HepG2 (cell line): Measurements from ENCODE around the gene LECT2. TPM values are rescaled to one million over a fixed set of nuclear protein-coding genes. Genes with fewer than 3 reads are reported as not detected.

Source experiments
- ETS1 ChIP-seq: sonication (generic); formaldehyde crosslinking; IDR thresholded peaks from 2 replicates; pipeline ENCODE4 v1.4.0; 2020; ENCODE audit warnings: missing genetic modification reagents
- MTF2 ChIP-seq: sonication (generic); formaldehyde crosslinking; IDR thresholded peaks from 2 replicates; pipeline ENCODE4 v1.5.0; 2020; ENCODE audit warnings: missing genetic modification reagents, borderline replicate concordance
- NFIC ChIP-seq: IDR thresholded peaks from 2 replicates; pipeline ENCODE4 v1.6.1; 2012; ENCODE audit warnings: mild to moderate bottlenecking, low read length, inconsistent platforms
- PHF20 ChIP-seq: sonication (generic); formaldehyde crosslinking; IDR thresholded peaks from 2 replicates; pipeline ENCODE4 v1.5.0; 2020; ENCODE audit warnings: mild to moderate bottlenecking, missing genetic modification reagents
- RARG ChIP-seq: sonication (generic); formaldehyde crosslinking; IDR thresholded peaks from 2 replicates; pipeline ENCODE4 v1.4.0; 2020; ENCODE audit warnings: low read depth, mild to moderate bottlenecking, missing genetic modification reagents
- SMAD1 ChIP-seq: sonication (generic); formaldehyde crosslinking; IDR thresholded peaks from 2 replicates; pipeline ENCODE4 v1.4.0; 2020; ENCODE audit warnings: missing genetic modification reagents, low read depth, mild to moderate bottlenecking, borderline replicate concordance
- ZBTB4 ChIP-seq: sonication (generic); formaldehyde crosslinking; IDR thresholded peaks from 2 replicates; pipeline ENCODE4 v1.4.0; 2020; ENCODE audit warnings: missing genetic modification reagents, mild to moderate bottlenecking, borderline replicate concordance
- ZNF766 ChIP-seq: sonication (generic); formaldehyde crosslinking; IDR thresholded peaks from 2 replicates; pipeline ENCODE4 v1.5.0; 2020; ENCODE audit warnings: missing genetic modification reagents, borderline replicate concordance
- ZNF883 ChIP-seq: sonication (generic); formaldehyde crosslinking; IDR thresholded peaks from 2 replicates; pipeline ENCODE4 v1.5.1; 2020; ENCODE audit warnings: mild to moderate bottlenecking, missing genetic modification reagents; ENCODE audit errors: not compliant biosample characterization
- polyA plus RNA-seq, 8 experiments: library from polyadenylated mRNA; depleted of rRNA in 3 of 8; stranded (reverse) in 7 of 8; unstranded in 1 of 8; fragments of >200 nt; fragmentation: Illumina TruSeq in 4 of 8; extraction: Trizol in 4 of 8; gene quantifications; 2 replicates each; pipeline versions ENCODE4 v1.2.1 to v1.2.3, GENCODE V29; 2011 to 2016; ENCODE audit warnings: low read depth in 4 of 8, missing spikeins in 1 of 8, mixed read lengths in 1 of 8; ENCODE audit not compliant: insufficient read depth in 1 of 8
- total RNA-seq, 5 experiments: library from RNA; depleted of rRNA; stranded (reverse); fragments of >200 nt; fragmentation: Illumina TruSeq; extraction: Trizol; gene quantifications; 2 replicates each; pipeline ENCODE4 v1.2.3, GENCODE V29; 2016; ENCODE audit warnings: low read depth in 1 of 5

The LECT2 gene
- total and polyA plus RNA-seq, 2 of the 13 experiments (the other 11 are each of a cell fraction or from before 2014, with no cell fraction given): not detected

- peak; percentile 55; the same call in 1 of the 2 replicates for TF ChIP-seq ZBTB4 (CRISPR knock-in tag)
- TF ChIP-seq ETS1: no peak
- TF ChIP-seq ZNF883: peak; percentile 35
- no peak for TF ChIP-seq PHF20 (CRISPR knock-in tag)
- peak; percentile 88; the same call in 1 of the 2 replicates for TF ChIP-seq ZNF766 (CRISPR knock-in tag)
- TF ChIP-seq NFIC: peak; percentile 95
- TF ChIP-seq SMAD1 (CRISPR knock-in tag): peak; percentile 54; the same call in 1 of the 2 replicates
- no peak for TF ChIP-seq RARG
- TF ChIP-seq MTF2 (CRISPR knock-in tag): no peak
Observed at GRCh38 chr5:135973323-135974020, 18.7 kb upstream of the LECT2 start (continued).
